A673 (cell line): ENCODE measurements around the gene ARHGEF33. TPM values are rescaled to one million over a fixed set of nuclear protein-coding genes. Genes with fewer than 3 reads are reported as not detected.
"Not testable (repeated sequence)": the region's sequence is repeated elsewhere in the genome, so short reads cannot be mapped to it uniquely, and the experiment has no call there.

Experiments
- BruUV-seq: library from RNA; stranded (reverse); fragments of 400-500 nt; replicated peaks from 2 replicates; lab custom pipeline; 2021; lab: Mats Ljungman, UMichigan
- CTCF ChIA-PET: fragments of 300-600 bp; sonication (Branson Sonifier 250); formaldehyde crosslinking; loops from one replicate; lab custom pipeline; 2022; ENCODE audit warnings: antibody characterized with exemption; lab: Charles Lee
- POLR2A ChIA-PET: fragments of 300-600 bp; sonication (Branson Sonifier 250); formaldehyde crosslinking; loops from one replicate; lab custom pipeline; 2022; ENCODE audit warnings: antibody characterized with exemption; ENCODE audit not compliant: low non-redundant PET; lab: Charles Lee
- DNase-seq: peaks from one replicate; pipeline ENCODE4 v3.0.0-alpha.2; 2015; ENCODE audit warnings: low spot score
- H3K27ac ChIP-seq: fragments of 200-600 bp; sonication (generic); 2 replicates; pipeline ENCODE4 v1.5.1; 2016; ENCODE audit warnings: mixed run types, low read depth, mild to moderate bottlenecking, mixed read lengths, antibody characterized with exemption, low read length; ENCODE audit not compliant: poor library complexity, severe bottlenecking
- H3K27me3 ChIP-seq: fragments of 200-600 bp; sonication (generic); replicated peaks from 2 replicates; pipeline ENCODE4 v1.6.1; 2017; ENCODE audit warnings: mixed run types, low read depth, mild to moderate bottlenecking, mixed read lengths, antibody characterized with exemption, low read length; ENCODE audit not compliant: insufficient read depth, poor library complexity
- H3K36me3 ChIP-seq: fragments of 200-600 bp; sonication (generic); 2 replicates; pipeline ENCODE4 v1.6.1; 2016; ENCODE audit warnings: mixed run types, mild to moderate bottlenecking, mixed read lengths, antibody characterized with exemption, low read length; ENCODE audit not compliant: insufficient read depth, poor library complexity, severe bottlenecking
- H3K4me1 ChIP-seq: fragments of 200-600 bp; sonication (generic); 2 replicates; pipeline ENCODE4 v1.6.1; 2017; ENCODE audit warnings: mixed run types, mild to moderate bottlenecking, mixed read lengths, antibody characterized with exemption, low read length; ENCODE audit not compliant: insufficient read depth, poor library complexity, severe bottlenecking
- H3K4me3 ChIP-seq: fragments of 200-600 bp; sonication (generic); 2 replicates; pipeline ENCODE4 v1.5.1; 2016; ENCODE audit warnings: low read depth, mixed run types, mild to moderate bottlenecking, mixed read lengths, low read length; ENCODE audit not compliant: poor library complexity, severe bottlenecking
- H3K9me3 ChIP-seq: fragments of 200-600 bp; sonication (generic); 2 replicates; pipeline ENCODE4 v1.6.1; 2016; ENCODE audit warnings: mixed run types, low read depth, mild to moderate bottlenecking, mixed read lengths, antibody characterized with exemption, low read length; ENCODE audit not compliant: poor library complexity, severe bottlenecking
- CTCF ChIP-seq: fragments of 300-800, 200-600 bp; sonication (generic); conservative IDR thresholded peaks from 2 replicates; pipeline ENCODE4 v1.5.1; 2017; ENCODE audit warnings: low read depth, mild to moderate bottlenecking, antibody characterized with exemption, low read length, moderate library complexity, mixed read lengths
- EZH2 ChIP-seq: fragments of 200-600 bp; sonication (generic); IDR thresholded peaks from 2 replicates; pipeline ENCODE4 v1.6.1; 2017; ENCODE audit warnings: borderline replicate concordance, low read depth, mild to moderate bottlenecking, mixed read lengths, antibody characterized with exemption, low read length; ENCODE audit not compliant: poor library complexity, severe bottlenecking
- intact Hi-C: fragments of 100-400 bp; cut with micrococcal nuclease; formaldehyde crosslinking; loops from one replicate; pipeline ENCODE4 v1.10.0; 2022; ENCODE audit not compliant: unreplicated experiment
- total RNA-seq: library from RNA; stranded (reverse); gene quantifications from 2 replicates; pipeline ENCODE4 v1.2.3, GENCODE V29; 2021

The ARHGEF33 gene
- total RNA-seq, 1 experiment from 2014 or later = 0.09 TPM

GRCh38 chr2:38935568-38936172, 46.0 kb downstream of the ARHGEF33 start:
- H3K36me3 ChIP-seq = no peaks in the 10 kb centered on the region
- intact Hi-C loops = no loop called here
- H3K27me3 ChIP-seq = no peaks in the 10 kb centered on the region
- H3K4me1 ChIP-seq = peaks cover 14% of the 10 kb centered on the region
- H3K9me3 ChIP-seq = no peaks in the 10 kb centered on the region
- no TSS peak for BruUV-seq
- H3K4me3 ChIP-seq = no peak overlapping the region
- no peak overlapping the region for H3K27ac ChIP-seq
- ChIA-PET CTCF (no interaction called here), POLR2A (interaction anchor here (0.8 kb wide), 1 partner anchor 188 kb away, joined by 6 read pairs; no protein-coding TSS in a partner anchor)
- no peak for DNase-seq
- TF ChIP-seq EZH2 (no peak), CTCF (no peak)

- DNase-seq, H3K27ac ChIP-seq, intact Hi-C loops, H3K27me3 ChIP-seq, BruUV-seq, CTCF ChIA-PET, H3K4me3 ChIP-seq, H3K9me3 ChIP-seq, POLR2A ChIA-PET, H3K36me3 ChIP-seq: not testable (repeated sequence)
- peaks cover 14% of the 10 kb centered on the region for H3K4me1 ChIP-seq
These were observed 46.8 kb downstream of the ARHGEF33 start for GRCh38 chr2:38936516-38936915.

- no peaks in the 10 kb centered on the region for H3K9me3 ChIP-seq
- intact Hi-C loops = no loop called here
- CTCF ChIA-PET = no interaction called here
- peaks cover 14% of the 10 kb centered on the region for H3K4me1 ChIP-seq
- DNase-seq = no peak
- no peak overlapping the region for H3K27ac ChIP-seq
- no TSS peak for BruUV-seq
- H3K27me3 ChIP-seq = no peaks in the 10 kb centered on the region
- H3K4me3 ChIP-seq = no peak overlapping the region
- no peaks in the 10 kb centered on the region for H3K36me3 ChIP-seq
- TF ChIP-seq EZH2 (no peak), CTCF (no peak)
- POLR2A ChIA-PET = no interaction called here
These were observed 47.9 kb downstream of the ARHGEF33 start for GRCh38 chr2:38937548-38937947.

GRCh38 chr2:38940746-38941145, 51.1 kb downstream of the ARHGEF33 start:
- no TSS peak for BruUV-seq
- no peak for DNase-seq
- Histone ChIP-seq H3K36me3 (no peaks in the 10 kb centered on the region), H3K27ac (no peak overlapping the region), H3K4me3 (no peak overlapping the region), H3K27me3 (no peaks in the 10 kb centered on the region), H3K9me3 (no peaks in the 10 kb centered on the region), H3K4me1 (no peaks in the 10 kb centered on the region)
- ChIA-PET CTCF (no interaction called here), POLR2A (no interaction called here)
- TF ChIP-seq EZH2 (no peak), CTCF (no peak)
- intact Hi-C loops = no loop called here
